HG03196 (cell line): ENCODE data around the gene XPA.
"Not testable (repeated sequence)": the region's sequence is repeated elsewhere in the genome, so short reads cannot be mapped to it uniquely, and the experiment has no call there.

ENCODE experiments used
- ATAC-seq: cut with Tn5 transposase; IDR thresholded peaks from one replicate; pipeline ENCODE4 v1.9.1; 2021; ENCODE audit not compliant: unreplicated experiment

The XPA gene

GRCh38 chr9:97696803-97697601, at the start of gene XPA:
Gene XPA (minus strand): TSS chr9:97697340. CDS start chr9:97697292, 48 bp downstream.
- peak; percentile 93 for ATAC-seq

GRCh38 chr9:97744710-97745708, 47.9 kb upstream of the XPA start:
- no peak for ATAC-seq

DNA sequence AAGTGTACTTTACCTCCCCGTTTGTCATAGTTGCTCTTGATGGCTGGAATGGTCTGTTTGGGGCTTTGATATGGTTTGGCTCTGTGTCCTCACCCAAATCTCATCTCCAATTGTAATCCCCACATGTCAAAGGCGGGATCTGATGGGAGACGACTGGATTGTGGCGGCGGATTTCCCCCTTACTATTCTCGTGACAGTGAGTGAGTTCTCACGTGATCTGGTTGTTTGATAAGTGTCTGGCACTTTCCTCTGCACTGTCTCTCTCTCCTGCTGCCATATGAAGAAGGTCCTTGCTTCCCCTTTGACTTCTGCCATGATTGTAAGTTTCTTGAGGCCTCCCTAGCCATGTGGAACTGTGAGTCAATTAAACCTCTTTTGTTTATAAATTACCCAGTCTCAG, 46.9 kb upstream of the XPA start:
- not testable (repeated sequence) for ATAC-seq

GRCh38 chr9:97742545-97742944, 45.4 kb upstream of the XPA start:
- no peak for ATAC-seq

DNA sequence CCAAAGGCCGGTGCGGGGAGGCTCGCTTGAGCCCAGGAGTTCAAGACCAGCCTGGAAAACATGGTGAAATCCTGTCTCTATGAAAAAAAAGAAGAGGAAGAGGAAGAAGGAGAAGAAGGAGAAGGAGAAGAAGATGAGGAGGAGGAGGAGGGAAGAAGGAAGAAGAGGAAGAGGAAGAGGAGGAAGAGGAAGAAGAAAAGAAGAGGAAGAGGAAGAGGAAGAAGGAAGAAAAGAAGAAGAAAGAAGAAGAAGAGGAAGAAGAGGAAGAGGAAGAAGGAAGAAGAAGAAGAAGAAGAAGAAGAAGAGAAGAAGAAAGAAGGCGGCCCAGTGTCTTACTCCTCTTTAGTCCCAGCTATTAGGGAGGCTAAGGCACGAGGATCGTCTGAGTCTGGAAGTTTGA, 44.8 kb upstream of the XPA start:
- ATAC-seq, result no peak

GRCh38 chr9:97740848-97741821, 44.0 kb upstream of the XPA start:
- ATAC-seq, result no peak

- no peak for ATAC-seq
Measured at GRCh38 chr9:97737429-97737828, 40.3 kb upstream of the XPA start.

- ATAC-seq, result no peak
Measured at GRCh38 chr9:97735070-97735600, 38.0 kb upstream of the XPA start.

DNA sequence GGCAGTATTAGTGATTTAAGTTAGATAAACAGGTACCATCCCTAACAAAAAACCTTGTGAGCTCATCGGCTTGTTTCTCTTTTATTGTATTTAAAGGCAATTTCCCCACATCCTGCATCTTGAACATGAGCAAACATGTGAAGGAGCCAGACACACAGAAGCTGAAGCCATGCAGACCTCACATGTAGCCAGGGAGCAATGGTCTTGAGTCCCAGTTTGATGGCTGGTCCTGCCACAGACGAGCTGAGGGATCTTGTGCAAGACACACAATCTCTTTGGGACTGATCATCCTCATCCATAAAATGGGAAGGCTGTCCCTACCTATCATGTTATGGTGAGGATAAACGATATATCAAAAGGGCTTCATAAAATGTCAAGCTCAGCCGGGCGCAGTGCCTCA, 29.6 kb upstream of the XPA start:
- no peak for ATAC-seq

GRCh38 chr9:97723819-97724218, 26.7 kb upstream of the XPA start:
- ATAC-seq, result no peak

DNA sequence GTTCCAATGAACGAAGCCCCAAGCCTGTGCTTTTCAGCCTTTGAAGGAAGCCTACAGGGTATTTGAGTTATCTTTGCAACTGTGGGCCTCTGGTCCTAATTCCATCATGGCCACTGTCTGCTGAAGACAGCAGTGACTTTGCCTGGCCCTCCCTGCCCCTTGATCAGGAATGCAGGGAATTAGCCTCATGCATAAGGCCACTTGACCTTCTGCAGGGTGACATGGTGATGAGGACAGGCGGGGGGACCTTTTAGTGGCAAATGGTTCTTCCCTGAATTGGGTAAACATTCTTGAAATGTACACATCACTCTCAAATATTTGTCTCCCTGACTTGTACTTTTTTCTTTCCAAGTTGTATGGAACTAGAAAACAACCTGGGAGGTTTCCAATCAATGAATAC, 25.2 kb upstream of the XPA start:
- ATAC-seq, result no peak

DNA sequence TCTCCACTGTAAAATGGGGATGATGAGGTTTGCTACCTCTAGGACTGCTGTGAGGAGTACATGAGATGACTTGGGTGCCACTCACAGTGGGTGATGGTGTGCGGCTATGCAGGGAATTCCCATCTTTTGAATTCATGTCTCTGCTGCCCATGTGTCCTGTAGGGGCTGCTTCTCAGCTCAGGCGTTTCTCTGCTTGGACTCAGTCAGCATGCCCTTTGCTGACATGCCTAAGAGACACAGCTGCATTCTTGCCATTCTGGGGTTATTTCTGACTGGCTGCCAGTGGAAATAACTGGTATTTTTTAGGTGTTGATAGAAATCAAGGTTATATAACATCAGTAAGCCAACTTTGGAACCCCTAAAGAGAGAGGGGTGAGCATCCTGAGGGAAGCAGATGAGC, 24.3 kb upstream of the XPA start:
- ATAC-seq, result no peak

DNA sequence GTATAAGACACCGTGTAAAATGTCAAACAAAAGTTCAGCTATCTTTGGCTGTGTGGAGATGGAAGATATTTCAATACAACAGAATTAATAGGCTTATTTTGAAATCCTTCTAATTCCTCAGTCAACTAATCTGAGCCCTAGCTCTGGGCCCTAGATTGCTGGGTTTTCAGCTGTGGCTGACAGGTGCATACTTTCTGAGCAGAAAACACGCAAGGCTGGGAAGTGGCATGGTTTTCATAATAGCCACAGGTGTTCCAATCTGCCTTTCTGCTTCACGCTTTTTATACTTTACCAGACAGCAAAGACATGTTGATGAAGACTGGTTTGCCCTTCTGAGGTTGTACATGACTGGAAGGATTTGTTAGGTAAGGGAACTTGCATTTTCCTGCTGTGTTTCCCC, 20.7 kb upstream of the XPA start:
- ATAC-seq, result no peak

- ATAC-seq, result no peak
Measured at GRCh38 chr9:97714435-97714834, 17.3 kb upstream of the XPA start.

DNA sequence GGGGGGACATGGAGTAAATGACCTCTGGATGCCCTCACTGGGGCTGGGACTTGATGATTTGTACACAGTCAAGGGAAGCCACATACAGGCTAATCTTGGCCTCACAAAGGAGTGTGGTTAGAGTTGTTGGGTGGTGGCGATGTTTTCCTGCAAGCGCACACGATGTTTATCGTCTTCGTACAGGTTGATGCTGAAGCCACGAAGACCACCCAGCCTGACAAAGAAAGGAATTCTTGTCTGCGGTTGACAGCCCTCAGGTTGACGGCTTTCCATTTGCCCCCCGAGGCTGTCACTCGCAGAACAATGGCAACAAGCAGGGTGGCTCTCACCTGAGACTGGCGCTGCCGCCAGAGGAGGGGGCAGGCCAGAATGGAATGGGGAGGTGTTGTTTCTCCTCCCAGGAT, 14.1 kb upstream of the XPA start:
- ATAC-seq, result no peak

DNA sequence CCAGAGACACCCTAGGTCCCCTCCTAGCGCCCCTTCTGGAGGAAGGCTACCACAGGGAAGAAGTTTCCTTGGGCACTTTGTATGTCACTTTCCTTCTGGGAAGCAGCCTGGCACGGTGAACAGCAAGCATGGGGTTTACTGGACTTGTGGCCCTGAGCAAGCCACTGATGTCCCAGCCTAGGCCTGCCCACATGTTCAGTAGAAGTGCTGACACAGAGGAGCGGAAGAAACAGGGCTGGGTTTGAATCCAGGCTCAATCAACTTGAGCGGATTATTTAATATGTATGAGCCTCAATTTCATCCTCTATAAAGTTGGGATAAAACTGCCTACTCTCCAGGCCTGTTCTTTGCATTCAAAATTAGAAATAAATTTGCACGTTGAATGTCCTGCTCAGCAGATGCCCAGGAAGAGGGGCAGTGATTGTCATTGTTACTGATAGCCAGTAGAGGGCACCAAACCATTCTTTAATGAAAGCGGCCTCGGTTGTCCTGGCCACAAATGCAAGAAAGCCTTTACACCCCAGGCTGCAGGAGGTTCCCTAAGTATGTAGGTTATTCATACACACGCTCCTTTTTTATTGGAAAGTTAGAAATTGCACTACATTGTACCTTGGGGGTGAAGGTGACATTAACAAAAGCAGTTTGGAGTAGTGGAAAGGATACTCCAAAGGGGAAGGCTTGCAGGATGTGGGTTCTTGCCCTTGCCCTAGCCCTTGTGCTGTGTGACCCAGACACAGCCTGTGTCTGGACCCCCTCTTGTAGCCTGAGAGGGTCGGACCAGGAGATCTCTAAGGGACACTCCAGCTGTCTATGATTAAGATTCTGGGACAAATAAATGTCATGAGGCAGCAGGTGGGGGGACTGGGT, 13.4 kb upstream of the XPA start:
- no peak for ATAC-seq

DNA sequence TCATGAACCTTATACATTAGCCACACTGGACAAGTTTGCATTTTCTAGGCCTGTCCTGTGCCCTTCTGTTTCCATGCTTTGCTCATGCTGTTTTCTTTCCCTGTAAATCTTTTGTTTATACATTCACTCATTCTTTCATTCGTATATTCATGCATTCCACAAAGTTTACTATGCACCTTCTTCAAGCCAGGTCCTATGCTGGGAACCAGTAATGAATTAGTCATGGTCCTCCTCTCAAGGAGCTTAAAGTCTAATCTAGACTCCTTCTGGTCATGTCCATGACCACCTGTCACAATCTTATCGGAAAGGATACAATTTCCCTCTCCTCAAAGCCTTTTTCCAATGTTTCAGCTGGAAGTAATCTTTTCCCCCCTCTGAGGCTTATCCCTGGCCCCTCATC, 9.1 kb upstream of the XPA start:
- no peak for ATAC-seq

- ATAC-seq, result no peak
Measured at GRCh38 chr9:97705354-97705950, 8.3 kb upstream of the XPA start.

- no peak for ATAC-seq
Measured at GRCh38 chr9:97704851-97705250, 7.7 kb upstream of the XPA start.
